GM23248 (cell line): ENCODE data around the gene MSMP. TPM values are rescaled to one million over a fixed set of nuclear protein-coding genes. Genes with fewer than 3 reads are reported as not detected.

Source experiments
- DNase-seq: peaks from one replicate; pipeline ENCODE4 v3.0.0-alpha.2; 2015
- H2AFZ ChIP-seq: fragments of 200-600 bp; sonication (generic); 2 replicates; pipeline ENCODE4 v1.6.1; 2016; ENCODE audit warnings: antibody characterized with exemption
- H3F3A ChIP-seq: fragments of 200-600 bp; sonication (generic); 2 replicates; pipeline ENCODE4 v1.6.1; 2016; ENCODE audit warnings: mild to moderate bottlenecking, antibody characterized with exemption, mixed run types; ENCODE audit not compliant: insufficient read depth
- H3K27ac ChIP-seq: fragments of 200-600 bp; sonication (generic); 2 replicates; pipeline ENCODE4 v1.5.1; 2016; ENCODE audit warnings: mild to moderate bottlenecking
- H3K27me3 ChIP-seq: fragments of 200-600 bp; sonication (generic); replicated peaks from 2 replicates; pipeline ENCODE4 v1.6.1; 2016; ENCODE audit warnings: mild to moderate bottlenecking; ENCODE audit not compliant: insufficient read depth
- H3K36me3 ChIP-seq: fragments of 200-600 bp; sonication (generic); 2 replicates; pipeline ENCODE4 v1.6.1; 2016; ENCODE audit warnings: low read depth, mild to moderate bottlenecking
- H3K4me1 ChIP-seq: fragments of 200-600 bp; sonication (generic); 2 replicates; pipeline ENCODE4 v1.6.1; 2016; ENCODE audit warnings: mild to moderate bottlenecking; ENCODE audit not compliant: insufficient read depth
- H3K4me2 ChIP-seq: fragments of 200-600 bp; sonication (generic); one replicate; pipeline ENCODE4 v1.6.1; 2016; ENCODE audit warnings: mild to moderate bottlenecking; ENCODE audit not compliant: unreplicated experiment
- H3K4me3 ChIP-seq: fragments of 200-600 bp; sonication (generic); 2 replicates; pipeline ENCODE4 v1.5.1; 2016; ENCODE audit warnings: mild to moderate bottlenecking
- H3K79me2 ChIP-seq: fragments of 200-600 bp; sonication (generic); 2 replicates; pipeline ENCODE4 v1.6.1; 2016; ENCODE audit warnings: mild to moderate bottlenecking; ENCODE audit not compliant: insufficient read depth
- H3K9ac ChIP-seq: fragments of 200-600 bp; sonication (generic); 2 replicates; pipeline ENCODE4 v1.6.1; 2016; ENCODE audit warnings: mild to moderate bottlenecking
- H3K9me2 ChIP-seq: fragments of 200-600 bp; sonication (generic); 2 replicates; pipeline ENCODE4 v1.6.1; 2016; ENCODE audit warnings: mixed run types, mild to moderate bottlenecking, moderate library complexity; ENCODE audit not compliant: insufficient read depth
- H3K9me3 ChIP-seq: fragments of 200-600 bp; sonication (generic); one replicate; pipeline ENCODE4 v1.6.1; 2017; ENCODE audit warnings: low read depth
- H4K20me1 ChIP-seq: fragments of 200-600 bp; sonication (generic); 2 replicates; pipeline ENCODE4 v1.6.0; 2016; ENCODE audit not compliant: insufficient read depth
- EZH2 ChIP-seq: fragments of 200-600 bp; sonication (generic); IDR thresholded peaks from 2 replicates; pipeline ENCODE4 v1.6.1; 2018; ENCODE audit warnings: antibody characterized with exemption, mild to moderate bottlenecking; ENCODE audit not compliant: insufficient read depth, poor library complexity, severe bottlenecking
- EZH2phosphoT487 ChIP-seq: fragments of 200-600 bp; sonication (generic); IDR thresholded peaks from 2 replicates; pipeline ENCODE4 v1.6.1; 2018; ENCODE audit warnings: antibody characterized with exemption, moderate library complexity, mild to moderate bottlenecking, low read depth; ENCODE audit not compliant: insufficient read depth
- WGBS, 2 experiments: methylation state at CpG; one replicate each; pipeline ENCODE4 v1.1.6; 2015 to 2017; ENCODE audit warnings: low lambda C conversion rate in 2 of 2, low coverage in 1 of 2; ENCODE audit errors: missing lambda C conversion rate in 2 of 2; 5-methylcytosine and 5-hydroxymethylcytosine counted together
- in situ Hi-C: fragments of 300-500 bp; cut with MboI; formaldehyde crosslinking; loops from 2 replicates; pipeline ENCODE4 v1.15.0; 2020
- polyA plus RNA-seq: library from polyadenylated mRNA; unstranded; fragments of >200 nt; fragmentation: Nextera tagmentation; extraction: Ambion mirVana; gene quantifications from 2 replicates; pipeline ENCODE4 v1.2.1, GENCODE V29; 2016
- total RNA-seq: library from RNA; depleted of rRNA; stranded (reverse); fragments of >200 nt; shearing (Covaris generic); gene quantifications from 2 replicates; pipeline ENCODE4 v1.2.3, GENCODE V29; 2014

Gene MSMP
- total and polyA plus RNA-seq, 2 experiments from 2014 or later: not detected

- in situ Hi-C loops: no loop called here
- H3K27me3 ChIP-seq: no peaks in the 10 kb centered on the region
- H3K36me3 ChIP-seq: peaks cover 29% of the 10 kb centered on the region
These were observed 26.4 kb downstream of the MSMP start for GRCh38 chr9:35727676-35728040.

GRCh38 chr9:35726931-35727330, 27.1 kb downstream of the MSMP start:
- 77 to 79% methylated on average over 3 of the region's 3 CpGs for WGBS, 2 experiments
- in situ Hi-C loops: no loop called here
- Histone ChIP-seq H3K9ac (peak overlapping the region; percentile 95), H3F3A (peaks cover 60% of the 10 kb centered on the region), H3K79me2 (peaks cover 95% of the 10 kb centered on the region), H3K9me2 (no peaks in the 10 kb centered on the region), H4K20me1 (no peaks in the 10 kb centered on the region), H3K4me1 (peaks cover 37% of the 10 kb centered on the region), H3K27ac (peak overlapping the region; percentile 89), H3K4me3 (peak overlapping the region; percentile 96), H3K9me3 (no peaks in the 10 kb centered on the region), H3K27me3 (no peaks in the 10 kb centered on the region), H2AFZ (no peak overlapping the region), H3K4me2 (peak overlapping the region; percentile 100), H3K36me3 (peaks cover 36% of the 10 kb centered on the region)
- peak; percentile 66 for DNase-seq
- no peak for TF ChIP-seq EZH2
- no peak for TF ChIP-seq EZH2phosphoT487

More at GRCh38 chr9:35727676-35728040, 26.4 kb downstream of the MSMP start:
- peaks cover 89% of the 10 kb centered on the region for H3K79me2 ChIP-seq
- no peaks in the 10 kb centered on the region for H4K20me1 ChIP-seq
- H3K9me3 ChIP-seq: no peaks in the 10 kb centered on the region
- H3K4me1 ChIP-seq: peaks cover 37% of the 10 kb centered on the region
- no peak for DNase-seq
- H3K4me3 ChIP-seq: peak overlapping the region; percentile 96
- H3F3A ChIP-seq: peaks cover 61% of the 10 kb centered on the region
- TF ChIP-seq EZH2phosphoT487 (no peak), EZH2 (no peak)
- peak overlapping the region; percentile 95 for H3K9ac ChIP-seq
- H3K9me2 ChIP-seq: no peaks in the 10 kb centered on the region
- H2AFZ ChIP-seq: no peak overlapping the region
- WGBS, 2 experiments: 15 to 20% methylated on average over 5 of the region's 5 CpGs
- H3K27ac ChIP-seq: peak overlapping the region; percentile 89
- H3K4me2 ChIP-seq: peak overlapping the region; percentile 100

- TF ChIP-seq EZH2phosphoT487: no peak
- TF ChIP-seq EZH2: no peak
- no peaks in the 10 kb centered on the region for H3K27me3 ChIP-seq
- H3K36me3 ChIP-seq: peaks cover 52% of the 10 kb centered on the region
- H3K27ac ChIP-seq: no peak overlapping the region
- no peak for DNase-seq
- H2AFZ ChIP-seq: no peak overlapping the region
- 94 to 95% methylated on average over 11 of the region's 11 CpGs for WGBS, 2 experiments
- no peak overlapping the region for H3K4me3 ChIP-seq
- peaks cover 61% of the 10 kb centered on the region for H3F3A ChIP-seq
- no peak overlapping the region for H3K4me2 ChIP-seq
- H3K9ac ChIP-seq: no peak overlapping the region
- H4K20me1 ChIP-seq: no peaks in the 10 kb centered on the region
- no peaks in the 10 kb centered on the region for H3K9me2 ChIP-seq
- H3K79me2 ChIP-seq: peaks cover 97% of the 10 kb centered on the region
- H3K4me1 ChIP-seq: peaks cover 35% of the 10 kb centered on the region
- in situ Hi-C loops: no loop called here
- no peaks in the 10 kb centered on the region for H3K9me3 ChIP-seq
These were observed 28.7 kb downstream of the MSMP start for GRCh38 chr9:35725362-35725761.

DNA sequence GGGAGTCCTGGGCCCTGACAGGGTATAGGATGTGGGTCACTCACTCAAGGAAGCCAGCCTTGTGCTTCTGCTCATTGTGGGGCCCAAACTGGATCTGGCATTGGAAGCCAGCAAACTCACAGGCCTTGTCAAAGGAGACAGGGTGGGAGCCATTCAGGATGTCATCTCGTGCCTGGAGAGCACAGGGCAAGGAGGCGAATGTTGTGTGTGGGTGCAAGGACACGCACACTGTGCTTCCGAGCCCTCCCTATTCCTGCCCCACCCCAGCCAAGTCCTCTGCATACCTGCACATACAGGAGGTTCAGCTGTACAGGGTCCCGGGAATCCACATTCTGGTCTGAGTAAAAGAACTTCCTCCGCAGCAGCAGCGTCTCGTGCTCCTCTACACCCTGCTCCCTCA, 30.2 kb downstream of the MSMP start:
- Histone ChIP-seq H2AFZ (no peak overlapping the region), H3K9me2 (no peaks in the 10 kb centered on the region), H4K20me1 (no peaks in the 10 kb centered on the region), H3K27ac (no peak overlapping the region), H3K4me2 (no peak overlapping the region), H3K4me1 (peaks cover 23% of the 10 kb centered on the region), H3F3A (peaks cover 58% of the 10 kb centered on the region), H3K27me3 (no peaks in the 10 kb centered on the region), H3K79me2 (peaks cover 97% of the 10 kb centered on the region), H3K36me3 (peaks cover 66% of the 10 kb centered on the region), H3K4me3 (no peak overlapping the region), H3K9ac (no peak overlapping the region), H3K9me3 (no peaks in the 10 kb centered on the region)
- no peak for DNase-seq
- in situ Hi-C loops: loop anchor here (25.0 kb wide), 1 partner anchor 112 kb away; the partner anchor contains the start of genes CD72 and TESK1
- WGBS, 2 experiments: 90 to 96% methylated on average over 8 of the region's 8 CpGs
- TF ChIP-seq EZH2phosphoT487 (no peak), EZH2 (no peak)
